Parathyroid adenoma (tissue), 2 donors: ENCODE data around the gene CBS.
"Not testable (repeated sequence)": the region's sequence is repeated elsewhere in the genome, so short reads cannot be mapped to it uniquely, and the experiment has no call there.

ENCODE experiments used
- H2AFZ ChIP-seq: fragments of 300-600 bp; sonication (generic); one replicate; pipeline ENCODE4 v1.7.0; 2017; ENCODE audit warnings: antibody characterized with exemption, mild to moderate bottlenecking
- H3K27ac ChIP-seq: fragments of 300-600 bp; sonication (generic); one replicate; pipeline ENCODE4 v1.7.0; 2017
- H3K27me3 ChIP-seq: fragments of 300-600 bp; sonication (generic); one replicate; pipeline ENCODE4 v1.7.0; 2017; ENCODE audit warnings: low read length; ENCODE audit not compliant: control insufficient read depth, insufficient read depth
- H3K36me3 ChIP-seq: fragments of 300-600 bp; sonication (generic); one replicate; pipeline ENCODE4 v1.7.0; 2017; ENCODE audit warnings: low read length; ENCODE audit not compliant: control insufficient read depth, insufficient read depth
- H3K4me1 ChIP-seq: fragments of 300-600 bp; sonication (generic); one replicate; pipeline ENCODE4 v1.7.0; 2017; ENCODE audit warnings: control low read depth
- H3K4me2 ChIP-seq: fragments of 300-600 bp; sonication (generic); one replicate; pipeline ENCODE4 v1.7.0; 2017; ENCODE audit warnings: low read length
- H3K4me3 ChIP-seq: fragments of 300-600 bp; sonication (generic); one replicate; pipeline ENCODE4 v1.7.0; 2017; ENCODE audit warnings: low read depth, low read length
- H3K79me2 ChIP-seq: fragments of 300-600 bp; sonication (generic); one replicate; pipeline ENCODE4 v1.7.0; 2017; ENCODE audit warnings: control low read depth
- H3K9ac ChIP-seq: fragments of 300-600 bp; sonication (generic); one replicate; pipeline ENCODE4 v1.7.0; 2017; ENCODE audit warnings: mild to moderate bottlenecking
- H3K9me3 ChIP-seq: fragments of 300-600 bp; sonication (generic); one replicate; pipeline ENCODE4 v1.7.0; 2017; ENCODE audit warnings: low read length; ENCODE audit not compliant: control insufficient read depth
- TF ChIP-seq, protein P1 (sequence below): fragments of 300-600 bp; sonication (generic); IDR thresholded peaks from one replicate; pipeline ENCODE4 v1.7.0; 2017; ENCODE audit warnings: antibody characterized with exemption, mild to moderate bottlenecking
- donor health status: primary hyperparathyroidism.

Gene CBS

DNA sequence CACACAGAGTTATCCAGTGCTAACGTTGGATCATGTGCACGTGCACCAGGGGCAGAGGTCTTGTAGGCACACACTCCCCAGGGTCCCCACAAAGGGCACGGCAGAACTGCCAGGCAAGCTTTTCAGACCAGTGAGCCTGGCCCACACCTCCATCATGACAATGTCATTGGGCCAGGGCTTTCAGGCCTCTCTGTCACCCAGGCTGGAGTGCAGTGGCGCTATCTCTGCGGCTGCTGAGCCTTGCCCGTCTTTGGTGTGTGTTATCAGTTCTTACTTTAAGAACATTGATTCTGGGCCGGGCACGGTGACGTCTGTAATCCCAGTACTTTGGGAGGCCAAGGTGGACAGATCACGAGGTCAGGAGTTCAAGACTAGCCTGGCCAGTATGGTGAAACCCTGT, 57.1 kb downstream of the CBS start:
- Histone ChIP-seq H2AFZ (no peak overlapping the region), H3K9ac (no peak overlapping the region), H3K27me3 (no peaks in the 10 kb centered on the region), H3K79me2 (no peaks in the 10 kb centered on the region), H3K9me3 (no peaks in the 10 kb centered on the region), H3K27ac (no peak overlapping the region), H3K36me3 (no peaks in the 10 kb centered on the region), H3K4me3 (no peak overlapping the region), H3K4me2 (no peak overlapping the region), H3K4me1 (no peaks in the 10 kb centered on the region)
- TF ChIP-seq, protein P1, sequence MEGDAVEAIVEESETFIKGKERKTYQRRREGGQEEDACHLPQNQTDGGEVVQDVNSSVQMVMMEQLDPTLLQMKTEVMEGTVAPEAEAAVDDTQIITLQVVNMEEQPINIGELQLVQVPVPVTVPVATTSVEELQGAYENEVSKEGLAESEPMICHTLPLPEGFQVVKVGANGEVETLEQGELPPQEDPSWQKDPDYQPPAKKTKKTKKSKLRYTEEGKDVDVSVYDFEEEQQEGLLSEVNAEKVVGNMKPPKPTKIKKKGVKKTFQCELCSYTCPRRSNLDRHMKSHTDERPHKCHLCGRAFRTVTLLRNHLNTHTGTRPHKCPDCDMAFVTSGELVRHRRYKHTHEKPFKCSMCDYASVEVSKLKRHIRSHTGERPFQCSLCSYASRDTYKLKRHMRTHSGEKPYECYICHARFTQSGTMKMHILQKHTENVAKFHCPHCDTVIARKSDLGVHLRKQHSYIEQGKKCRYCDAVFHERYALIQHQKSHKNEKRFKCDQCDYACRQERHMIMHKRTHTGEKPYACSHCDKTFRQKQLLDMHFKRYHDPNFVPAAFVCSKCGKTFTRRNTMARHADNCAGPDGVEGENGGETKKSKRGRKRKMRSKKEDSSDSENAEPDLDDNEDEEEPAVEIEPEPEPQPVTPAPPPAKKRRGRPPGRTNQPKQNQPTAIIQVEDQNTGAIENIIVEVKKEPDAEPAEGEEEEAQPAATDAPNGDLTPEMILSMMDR, result no peak

DNA sequence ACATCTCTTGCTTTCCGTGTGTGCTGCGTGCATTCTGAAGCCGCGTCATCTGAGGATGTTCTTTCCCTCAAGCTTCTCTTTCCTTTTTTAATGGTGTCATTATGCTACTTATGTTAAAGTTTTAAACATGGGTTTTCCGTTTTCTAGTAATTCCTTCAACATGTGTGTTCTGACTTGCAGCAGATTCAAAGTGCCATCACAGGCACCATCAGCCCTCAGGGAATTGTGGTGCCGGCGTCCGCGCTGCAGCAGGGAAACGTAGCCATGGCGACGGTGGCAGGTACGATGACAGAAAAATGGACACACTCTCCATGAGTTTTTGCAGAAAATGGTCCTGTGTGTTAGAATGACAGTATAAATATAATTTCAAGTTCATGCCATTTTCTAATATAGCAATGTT, 58.9 kb downstream of the CBS start:
- no peaks in the 10 kb centered on the region for H3K4me1 ChIP-seq
- H3K36me3 ChIP-seq, result no peaks in the 10 kb centered on the region
- TF ChIP-seq, protein P1, result no peak
- H3K4me3 ChIP-seq, result no peak overlapping the region
- no peak overlapping the region for H3K9ac ChIP-seq
- H3K4me2 ChIP-seq, result no peak overlapping the region
- no peaks in the 10 kb centered on the region for H3K79me2 ChIP-seq
- H3K27ac ChIP-seq, result no peak overlapping the region
- no peak overlapping the region for H2AFZ ChIP-seq
- no peaks in the 10 kb centered on the region for H3K27me3 ChIP-seq
- H3K9me3 ChIP-seq, result no peaks in the 10 kb centered on the region

DNA sequence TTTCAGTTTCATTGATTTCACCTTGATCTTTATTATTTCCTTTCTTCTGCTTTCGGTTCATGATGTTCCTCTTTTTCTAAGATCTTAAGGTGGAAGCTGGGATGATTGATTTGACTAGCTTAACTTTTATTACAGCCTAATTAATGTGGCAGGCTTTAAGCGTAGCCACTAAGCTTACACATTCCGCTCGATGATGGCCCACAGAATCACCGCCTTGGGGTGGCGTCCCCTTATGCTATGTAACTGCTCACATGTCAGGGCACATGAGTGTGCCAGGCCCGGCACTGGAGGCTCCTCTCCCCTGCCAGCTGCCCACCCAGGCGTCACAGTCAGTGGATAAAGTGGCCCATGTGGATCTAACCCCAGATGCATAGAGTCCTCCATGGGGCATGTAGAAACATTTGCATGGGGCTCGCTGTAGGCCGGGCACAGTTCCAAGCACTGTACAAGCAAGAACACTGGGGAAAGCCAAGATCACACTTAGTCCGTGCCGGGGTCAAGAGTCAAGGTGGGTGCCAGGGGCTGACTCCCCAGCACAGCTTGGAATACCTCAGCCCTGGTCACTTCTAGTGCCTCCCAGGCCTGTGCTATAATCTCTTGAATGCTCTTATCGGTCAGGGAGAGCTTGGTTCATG, 59.6 kb downstream of the CBS start:
- Histone ChIP-seq H3K4me1 (no peaks in the 10 kb centered on the region), H3K27ac (no peak overlapping the region), H3K9ac (no peak overlapping the region), H3K36me3 (no peaks in the 10 kb centered on the region), H3K9me3 (no peaks in the 10 kb centered on the region), H3K27me3 (no peaks in the 10 kb centered on the region), H2AFZ (no peak overlapping the region), H3K4me2 (no peak overlapping the region), H3K79me2 (no peaks in the 10 kb centered on the region), H3K4me3 (no peak overlapping the region)
- TF ChIP-seq, protein P1, result no peak

DNA sequence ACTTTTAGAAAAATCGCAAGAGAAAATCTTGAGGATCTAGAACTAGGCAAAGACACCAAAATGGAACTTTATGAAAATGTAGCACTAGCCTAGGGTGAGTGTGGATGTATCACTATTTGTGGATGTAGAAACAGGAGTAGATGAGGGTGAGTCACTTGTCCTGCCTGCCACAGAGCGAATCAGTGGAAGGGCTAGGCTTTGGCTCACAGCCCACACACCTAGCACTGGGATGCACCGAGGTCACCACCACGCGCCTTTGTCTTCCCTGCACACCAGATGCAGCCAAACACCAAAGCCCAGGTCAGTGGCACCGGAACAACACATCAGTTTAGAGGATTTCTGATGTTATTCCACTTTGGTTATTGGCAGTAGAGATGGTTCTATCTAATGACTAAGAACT, 63.0 kb downstream of the CBS start:
- Histone ChIP-seq H3K79me2 (no peaks in the 10 kb centered on the region), H3K27me3 (no peaks in the 10 kb centered on the region), H3K36me3 (no peaks in the 10 kb centered on the region), H3K9me3 (no peaks in the 10 kb centered on the region), H3K4me2 (no peak overlapping the region), H2AFZ (no peak overlapping the region), H3K4me1 (no peaks in the 10 kb centered on the region), H3K4me3 (no peak overlapping the region), H3K27ac (no peak overlapping the region), H3K9ac (no peak overlapping the region)
- TF ChIP-seq, protein P1, result no peak

DNA sequence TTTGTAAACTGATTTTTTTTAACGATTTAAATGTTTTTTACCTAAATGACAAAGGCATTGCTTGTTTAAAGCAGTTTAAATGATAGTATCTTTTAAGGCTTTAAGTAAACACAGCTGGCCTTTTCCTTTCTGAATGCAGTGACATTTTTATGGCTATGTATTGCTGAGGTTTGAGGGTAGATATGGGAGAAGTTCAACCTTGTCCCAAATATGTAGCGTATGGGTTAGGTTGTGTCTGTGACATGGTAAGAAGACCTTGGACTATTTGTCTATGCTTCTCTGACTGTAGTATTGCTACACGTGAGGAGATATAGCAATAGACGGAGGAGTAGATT, 68.8 kb downstream of the CBS start:
- TF ChIP-seq, protein P1, result no peak
- Histone ChIP-seq H3K36me3 (no peaks in the 10 kb centered on the region), H3K79me2 (no peaks in the 10 kb centered on the region), H3K27me3 (no peaks in the 10 kb centered on the region), H3K27ac (no peak overlapping the region), H3K4me3 (no peak overlapping the region), H3K9ac (no peak overlapping the region), H3K9me3 (no peaks in the 10 kb centered on the region), H3K4me2 (no peak overlapping the region), H2AFZ (no peak overlapping the region), H3K4me1 (no peaks in the 10 kb centered on the region)

DNA sequence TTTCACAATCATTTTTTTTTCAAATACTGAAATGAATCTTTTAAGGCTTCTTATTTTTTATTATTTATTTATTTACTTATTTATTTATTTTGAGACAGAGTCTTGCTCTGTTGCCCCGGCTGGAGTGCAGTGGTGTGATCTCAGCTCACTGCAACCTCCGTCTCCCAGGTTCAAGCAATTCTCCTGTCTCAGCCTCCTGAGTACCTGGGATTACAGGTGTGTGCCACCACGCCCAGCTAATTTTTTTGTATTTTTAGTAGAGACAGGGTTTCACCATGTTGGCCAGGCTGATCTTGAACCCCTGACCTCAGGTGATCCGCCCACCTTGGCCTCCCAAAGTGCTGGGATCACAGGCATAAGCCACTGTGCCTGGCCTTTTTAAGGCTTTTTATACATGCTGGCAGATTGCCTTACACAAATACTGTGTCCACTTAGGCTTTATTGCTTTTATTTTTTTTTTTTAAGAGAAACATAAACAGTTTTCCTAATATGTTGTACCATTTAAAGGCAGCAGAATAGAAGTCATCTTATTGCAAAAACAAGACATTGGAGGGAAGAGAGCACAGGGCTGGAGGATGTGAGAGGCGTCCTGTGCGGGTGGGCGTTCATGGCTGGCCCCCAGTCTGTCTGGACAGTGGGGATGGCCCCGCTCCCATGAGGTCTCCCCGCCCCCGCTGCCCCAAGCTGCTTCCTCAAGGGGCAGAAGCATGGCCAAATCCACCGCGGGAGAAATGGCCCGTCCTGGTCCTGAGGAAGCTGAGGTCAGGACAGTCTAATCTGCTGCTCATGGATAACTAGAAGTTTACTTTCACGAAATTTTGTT, 69.4 kb downstream of the CBS start:
- not testable (repeated sequence) for H3K4me3 ChIP-seq, H3K9ac ChIP-seq, H3K27ac ChIP-seq, H2AFZ ChIP-seq, H3K79me2 ChIP-seq, H3K36me3 ChIP-seq, H3K27me3 ChIP-seq, H3K4me2 ChIP-seq, H3K9me3 ChIP-seq, H3K4me1 ChIP-seq
